ENCODE data around the gene UBA7.
"Not testable (repeated sequence)": the region's sequence is repeated elsewhere in the genome, so short reads cannot be mapped to it uniquely, and the experiment has no call there.

The UBA7 gene, protein sequence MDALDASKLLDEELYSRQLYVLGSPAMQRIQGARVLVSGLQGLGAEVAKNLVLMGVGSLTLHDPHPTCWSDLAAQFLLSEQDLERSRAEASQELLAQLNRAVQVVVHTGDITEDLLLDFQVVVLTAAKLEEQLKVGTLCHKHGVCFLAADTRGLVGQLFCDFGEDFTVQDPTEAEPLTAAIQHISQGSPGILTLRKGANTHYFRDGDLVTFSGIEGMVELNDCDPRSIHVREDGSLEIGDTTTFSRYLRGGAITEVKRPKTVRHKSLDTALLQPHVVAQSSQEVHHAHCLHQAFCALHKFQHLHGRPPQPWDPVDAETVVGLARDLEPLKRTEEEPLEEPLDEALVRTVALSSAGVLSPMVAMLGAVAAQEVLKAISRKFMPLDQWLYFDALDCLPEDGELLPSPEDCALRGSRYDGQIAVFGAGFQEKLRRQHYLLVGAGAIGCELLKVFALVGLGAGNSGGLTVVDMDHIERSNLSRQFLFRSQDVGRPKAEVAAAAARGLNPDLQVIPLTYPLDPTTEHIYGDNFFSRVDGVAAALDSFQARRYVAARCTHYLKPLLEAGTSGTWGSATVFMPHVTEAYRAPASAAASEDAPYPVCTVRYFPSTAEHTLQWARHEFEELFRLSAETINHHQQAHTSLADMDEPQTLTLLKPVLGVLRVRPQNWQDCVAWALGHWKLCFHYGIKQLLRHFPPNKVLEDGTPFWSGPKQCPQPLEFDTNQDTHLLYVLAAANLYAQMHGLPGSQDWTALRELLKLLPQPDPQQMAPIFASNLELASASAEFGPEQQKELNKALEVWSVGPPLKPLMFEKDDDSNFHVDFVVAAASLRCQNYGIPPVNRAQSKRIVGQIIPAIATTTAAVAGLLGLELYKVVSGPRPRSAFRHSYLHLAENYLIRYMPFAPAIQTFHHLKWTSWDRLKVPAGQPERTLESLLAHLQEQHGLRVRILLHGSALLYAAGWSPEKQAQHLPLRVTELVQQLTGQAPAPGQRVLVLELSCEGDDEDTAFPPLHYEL

GRCh38 chr3:49813497-49814174 lies at the start of gene UBA7:
TSS of gene UBA7 (minus strand) at chr3:49813953. CDS start at chr3:49813787, 166 bp downstream.
- DNase-seq: peak; percentile 90

- no peak for DNase-seq
These were observed 46.0 kb upstream of the UBA7 start for GRCh38 chr3:49859576-49860305.

DNA sequence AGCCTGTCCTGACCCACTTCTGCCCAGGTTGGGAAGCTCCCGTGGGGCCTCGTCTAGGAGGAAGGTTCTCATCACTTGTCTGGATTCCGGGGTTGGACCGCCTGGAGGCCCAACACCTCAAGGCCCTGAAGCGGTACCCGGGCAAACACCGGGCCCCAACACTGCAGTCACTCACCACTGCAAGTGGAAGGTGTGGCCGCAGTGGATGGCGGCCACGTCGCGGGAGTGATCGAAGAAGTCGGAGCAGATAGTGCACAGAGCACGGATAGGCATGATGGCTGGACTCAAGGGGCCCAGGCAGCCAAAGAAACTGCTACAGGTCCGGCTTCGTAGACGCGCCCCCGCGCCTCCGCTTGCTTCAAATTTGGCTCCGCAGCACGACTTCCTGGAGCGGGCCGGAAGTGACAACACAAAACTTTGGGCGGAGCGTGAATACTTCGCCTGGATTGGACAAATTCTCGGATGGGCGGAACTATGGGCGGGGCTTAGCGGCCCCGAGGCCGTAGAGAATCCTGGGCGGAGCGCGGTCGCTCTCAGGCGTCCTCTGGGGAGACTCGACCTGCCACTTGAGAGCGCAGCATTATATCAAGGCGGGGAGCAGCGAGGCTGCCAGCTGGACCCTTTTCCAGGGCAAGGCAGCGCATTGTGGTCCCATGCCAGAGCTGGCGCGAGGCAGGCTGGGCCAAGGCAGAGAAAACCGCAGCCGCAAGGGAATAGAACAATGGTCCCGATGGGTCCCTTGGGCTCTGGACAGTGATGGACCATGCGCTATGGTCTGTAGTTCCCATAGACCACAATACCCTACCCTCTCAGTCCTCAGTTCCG lies 42.6 kb upstream of the UBA7 start, which contains the start of gene TRAIP:
Gene TRAIP (minus strand): TSS at position 384 of the 825 bp plus-strand sequence. CDS start 111 bp downstream, at position 273.
- peak; percentile 98 for DNase-seq

DNA sequence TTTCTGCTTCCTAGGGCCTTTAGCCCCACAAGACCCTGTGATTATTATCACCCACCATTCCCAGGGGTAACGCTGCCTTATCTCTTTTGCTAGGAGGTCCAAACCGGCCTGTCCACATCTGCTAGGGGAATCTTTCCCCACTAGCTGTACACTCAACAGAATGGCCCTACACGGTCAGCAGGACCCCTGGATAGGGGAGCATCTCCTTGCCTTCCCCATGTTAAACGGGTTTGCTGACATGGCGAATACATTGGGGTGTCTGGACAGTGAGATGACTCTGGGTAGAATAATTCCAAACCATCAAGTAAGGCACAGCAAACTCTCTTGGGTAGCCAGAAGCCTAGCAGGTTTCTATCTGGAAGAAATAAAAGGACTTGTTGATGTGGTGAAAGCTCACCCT lies 41.9 kb upstream of the UBA7 start:
- DNase-seq: no peak

- DNase-seq: no peak
These were observed 31.9 kb upstream of the UBA7 start for GRCh38 chr3:49845694-49846093.

- DNase-seq: no peak
These were observed 30.9 kb upstream of the UBA7 start for GRCh38 chr3:49844464-49845183.

GRCh38 chr3:49842843-49843517 lies 29.2 kb upstream of the UBA7 start:
- no peak for DNase-seq

GRCh38 chr3:49841806-49842205 lies 28.1 kb upstream of the UBA7 start:
- no peak for DNase-seq

DNA sequence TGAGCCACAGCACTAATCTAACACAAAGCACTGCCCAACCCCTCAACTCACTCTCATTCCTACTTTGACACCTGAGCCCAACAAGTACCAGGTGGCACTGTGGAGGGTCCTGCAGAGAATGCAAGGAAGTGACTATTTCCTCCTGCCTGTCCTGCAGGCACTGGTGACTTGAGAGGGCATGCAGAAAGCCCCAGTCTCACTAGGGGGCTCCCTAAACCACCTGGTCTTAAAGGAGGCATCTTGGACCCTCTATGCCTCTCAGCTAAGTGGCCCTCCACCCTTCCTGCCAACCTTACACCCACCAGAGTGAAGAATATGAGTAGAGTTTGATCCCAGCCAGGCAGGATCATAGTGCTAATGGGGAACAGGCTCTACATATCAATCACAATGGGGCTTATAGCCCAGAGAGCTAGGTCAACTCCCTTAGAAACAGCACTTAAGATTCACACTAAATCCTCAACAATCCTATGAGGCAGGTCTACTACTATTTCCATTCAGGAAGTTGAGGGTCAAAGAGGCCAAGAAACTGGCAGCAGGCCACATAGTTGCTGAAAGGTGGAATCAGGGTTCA lies 27.5 kb upstream of the UBA7 start:
- DNase-seq: no peak

DNA sequence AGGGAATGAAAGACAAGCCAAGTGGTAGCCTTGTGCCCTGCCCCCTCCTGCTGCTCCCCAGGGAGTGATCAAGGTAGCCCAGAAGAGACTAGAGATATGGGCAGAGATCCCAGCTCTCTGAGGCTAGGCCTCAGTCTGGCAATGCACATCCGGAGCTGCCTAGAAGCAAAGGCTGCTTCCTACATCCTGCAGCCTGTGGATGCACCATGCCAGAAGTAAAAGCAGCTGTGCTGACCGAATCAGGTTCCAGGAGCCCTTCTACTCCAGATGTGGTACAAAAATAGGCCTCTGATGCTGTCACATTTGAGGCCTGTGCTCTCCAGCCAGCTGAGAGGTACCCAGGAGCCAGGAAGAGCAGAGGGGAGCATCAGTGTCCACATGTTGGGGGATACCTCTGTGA lies 26.6 kb upstream of the UBA7 start:
- DNase-seq: no peak

- peak; percentile 88 for DNase-seq
These were observed 25.5 kb upstream of the UBA7 start for GRCh38 chr3:49839193-49839809.

- DNase-seq: no peak
These were observed 17.6 kb upstream of the UBA7 start for GRCh38 chr3:49831341-49831740.

GRCh38 chr3:49826016-49826415 lies 12.3 kb upstream of the UBA7 start:
- no peak for DNase-seq

GRCh38 chr3:49823131-49823530 lies 9.4 kb upstream of the UBA7 start:
- DNase-seq: not testable (repeated sequence)

DNA sequence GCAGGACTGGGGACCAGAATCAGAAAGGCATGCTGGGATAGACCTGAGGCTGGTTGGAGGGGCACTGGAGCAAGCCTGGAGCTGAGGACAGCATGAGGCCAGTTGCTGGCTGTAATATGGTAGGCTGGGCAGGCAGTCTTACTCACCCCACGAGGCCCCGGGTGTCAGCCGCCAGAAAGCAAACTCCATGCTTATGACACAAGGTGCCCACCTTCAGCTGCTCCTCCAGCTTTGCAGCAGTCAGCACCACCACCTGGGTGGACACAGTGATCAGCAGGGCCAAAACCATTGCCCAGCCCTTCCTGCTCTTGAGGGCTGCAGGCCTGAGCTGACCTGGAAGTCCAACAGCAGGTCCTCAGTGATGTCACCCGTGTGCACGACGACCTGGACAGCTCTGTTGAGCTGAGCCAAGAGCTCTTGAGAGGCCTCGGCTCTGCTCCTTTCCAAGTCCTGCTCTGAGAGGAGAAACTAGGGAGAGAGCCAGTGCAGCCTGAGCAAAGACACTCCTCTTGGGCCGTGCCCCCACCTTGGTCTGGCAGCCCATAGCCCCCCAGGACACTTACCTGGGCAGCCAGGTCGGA lies 747 bp downstream of the UBA7 start:
- DNase-seq: no peak

GRCh38 chr3:49807431-49808114 lies 6.2 kb downstream of the UBA7 start:
- DNase-seq: no peak

DNA sequence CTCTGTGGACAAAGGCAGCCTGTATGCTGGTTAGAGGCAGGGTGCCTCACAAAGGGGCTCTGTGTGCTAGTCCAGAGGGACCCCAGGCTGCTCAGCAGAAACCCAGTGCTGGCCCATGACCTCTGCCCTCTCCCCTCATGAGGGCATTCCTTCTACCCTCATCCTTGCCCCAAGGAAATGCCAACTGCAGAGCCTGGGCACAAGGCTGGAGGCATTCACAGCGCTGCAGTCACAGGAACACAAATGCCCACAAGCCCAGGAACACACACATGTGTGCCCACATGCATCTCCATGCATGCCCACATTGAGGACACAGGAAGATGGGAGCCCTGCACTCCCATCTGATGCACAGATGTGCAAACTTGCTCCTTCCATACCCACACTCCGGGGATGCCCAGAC lies 6.9 kb downstream of the UBA7 start:
- no peak for DNase-seq
